ENCODE data around the gene NOS1.

GRCh38 chr12:117387832-117388231 lies 26.4 kb upstream of the NOS1 start:
- TF ChIP-seq CTCF (IDR thresholded peaks at IDR 0.05), result no peak
- TF ChIP-seq POLR2A (IDR thresholded peaks at IDR 0.05), result no peak
